OCI-LY1 (cell line): Measurements from ENCODE around the gene OGFOD1.

ENCODE experiments used
- CTCF ChIP-seq: fragments of 200-600 bp; sonication (generic), shearing (Covaris generic); IDR thresholded peaks from 2 replicates; pipeline ENCODE4 v1.5.1; 2017; ENCODE audit warnings: mild to moderate bottlenecking, antibody characterized with exemption, low read length, moderate library complexity, mixed read lengths
- EZH2 ChIP-seq: fragments of 200-600 bp; sonication (generic), shearing (Covaris generic); IDR thresholded peaks from 2 replicates; pipeline ENCODE4 v1.8.0; 2017; ENCODE audit warnings: borderline replicate concordance, mixed run types, mild to moderate bottlenecking, antibody characterized with exemption, low read length, moderate library complexity, mixed read lengths

- no peak for TF ChIP-seq CTCF
- TF ChIP-seq EZH2 = no peak
These were observed 63.5 kb downstream of the OGFOD1 start for GRCh38 chr16:56514845-56515244.
